Stomach (tissue), 4 donors: ENCODE measurements around the gene MRPS18B.

Source experiments
- CTCF ChIP-seq, 7 experiments: fragments of 450-650 bp in 4 of 7; fragments of 200-600 bp in 3 of 7; sonication (generic) in 3 of 7; IDR thresholded peaks; one replicate each; pipeline ENCODE4 v1.5.1; 2016 to 2019; ENCODE audit warnings: antibody characterized with exemption in 7 of 7, control low read depth in 2 of 7, mild to moderate bottlenecking in 1 of 7
- EP300 ChIP-seq: sonication (generic); formaldehyde crosslinking; IDR thresholded peaks from one replicate; pipeline ENCODE4 v1.6.1; 2017; ENCODE audit warnings: antibody characterized with exemption

GRCh38 chr6:30618270-30618797 lies 694 bp downstream of the MRPS18B start:
- TF ChIP-seq EP300, result no peak
- no peak for TF ChIP-seq CTCF (IDR thresholded peaks at IDR 0.05)
